ENCODE measurements around the gene NCOA1.
"Not testable (repeated sequence)": the region's sequence is repeated elsewhere in the genome, so short reads cannot be mapped to it uniquely, and the experiment has no call there.

The NCOA1 gene

GRCh38 chr2:24792542-24792873 is 301.5 kb downstream of the NCOA1 start:
- TF ChIP-seq CTCF (IDR thresholded peaks at IDR 0.05; ENCODE audit: control insufficient read depth, insufficient read depth, low read depth, low read length, missing control alignments) = no peak
- no peak for DNase-seq (ENCODE audit: low read depth)
- H3K4me3 ChIP-seq (ENCODE audit: control insufficient read depth, low read depth, low read length) = peak overlapping the region; percentile 87

GRCh38 chr2:24792874-24793760 is 302.1 kb downstream of the NCOA1 start, which contains the start of the genes CENPO and PTRHD1:
Gene CENPO, plus strand, starts transcription at chr2:24793425. Its CDS starts 495 bp downstream, at chr2:24793920.
Gene PTRHD1, minus strand, starts transcription at chr2:24793391. Its CDS starts 14 bp downstream, at chr2:24793377.
- peak within 1 kb of the TSS; percentile 87 for H3K4me3 ChIP-seq (ENCODE audit: control insufficient read depth, low read depth, low read length)
- peak; percentile 68 for TF ChIP-seq CTCF (IDR thresholded peaks at IDR 0.05; ENCODE audit: control insufficient read depth, insufficient read depth, low read depth, low read length, missing control alignments)
- DNase-seq (ENCODE audit: low read depth) = peak; percentile 81

DNA sequence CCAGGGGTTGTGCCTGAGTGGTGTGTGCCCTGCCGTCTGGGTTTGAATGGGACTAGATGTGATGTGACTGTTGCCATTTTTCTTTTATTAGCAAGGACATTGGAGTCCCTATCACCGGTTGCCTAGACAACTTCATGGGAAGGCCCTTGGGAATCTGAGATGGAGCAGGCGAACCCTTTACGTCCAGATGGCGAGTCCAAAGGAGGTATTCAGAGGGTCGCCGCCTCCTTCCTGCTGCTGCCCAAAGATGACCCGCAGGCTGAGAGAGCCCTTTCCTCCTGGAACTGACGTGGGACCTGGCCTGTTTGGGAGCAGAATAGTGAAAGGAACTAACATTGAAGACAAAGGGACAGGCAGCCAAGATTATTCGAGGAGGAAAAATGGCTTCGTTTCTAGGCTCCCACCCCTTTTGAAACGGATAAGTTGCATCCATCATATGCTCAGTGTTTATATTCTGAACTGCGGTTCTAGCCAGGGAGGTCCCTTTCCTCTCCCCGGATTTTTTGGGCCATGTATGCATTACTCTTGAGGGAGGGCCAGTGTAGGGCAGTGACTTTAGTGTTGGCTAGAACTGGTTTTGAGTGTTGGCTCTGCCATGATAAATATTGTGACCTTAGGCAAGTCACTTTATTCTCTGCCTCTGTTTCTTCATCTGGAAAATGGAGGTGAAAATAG is 302.8 kb downstream of the NCOA1 start:
- no peak for TF ChIP-seq CTCF (IDR thresholded peaks at IDR 0.05; ENCODE audit: control insufficient read depth, insufficient read depth, low read depth, low read length, missing control alignments)
- no peak for DNase-seq (ENCODE audit: low read depth)
- peak overlapping the region; percentile 87 for H3K4me3 ChIP-seq (ENCODE audit: control insufficient read depth, low read depth, low read length)

DNA sequence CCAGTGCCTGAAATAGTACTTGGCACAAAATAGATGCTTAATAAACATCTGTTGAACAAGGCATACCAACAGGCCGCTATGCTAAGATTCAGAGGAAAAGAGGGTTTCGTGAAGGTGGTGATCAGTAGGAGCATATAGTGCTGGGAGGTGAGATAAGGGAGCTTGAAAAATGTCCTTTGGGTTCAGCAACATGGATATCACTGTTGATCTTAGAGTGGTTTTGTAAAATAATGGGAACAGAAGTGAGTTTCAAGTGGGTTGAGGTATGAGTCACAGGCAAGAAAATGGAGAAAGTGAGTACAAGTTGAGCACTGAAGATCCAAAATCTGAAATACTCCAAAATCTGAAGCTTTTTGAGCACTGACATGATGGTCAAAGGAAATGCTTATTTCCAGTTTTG is 306.6 kb downstream of the NCOA1 start:
- TF ChIP-seq CTCF (IDR thresholded peaks at IDR 0.05; ENCODE audit: control insufficient read depth, insufficient read depth, low read depth, low read length, missing control alignments) = no peak
- no peak for DNase-seq (ENCODE audit: low read depth)

DNA sequence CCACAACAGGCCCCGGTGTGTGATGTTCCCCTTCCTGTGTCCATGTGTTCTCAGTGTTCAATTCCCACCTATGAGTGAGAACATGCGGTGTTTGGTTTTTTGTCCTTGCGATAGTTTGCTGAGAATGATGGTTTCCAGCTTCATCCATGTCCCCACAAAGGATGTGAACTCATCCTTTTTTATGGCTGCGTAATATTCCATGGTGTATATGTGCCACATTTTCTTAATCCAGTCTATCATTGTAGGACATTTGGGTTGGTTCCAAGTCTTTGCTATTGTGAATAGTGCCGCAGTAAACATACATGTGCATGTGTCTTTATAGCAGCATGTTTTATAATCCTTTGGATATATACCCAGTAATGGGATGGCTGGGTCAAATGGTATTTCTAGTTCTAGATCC is 309.4 kb downstream of the NCOA1 start:
- DNase-seq (ENCODE audit: low read depth); H3K4me3 ChIP-seq (ENCODE audit: control insufficient read depth, low read depth, low read length): not testable (repeated sequence)

More for the DNA sequence above, 306.6 kb downstream of the NCOA1 start:
- H3K4me3 ChIP-seq (ENCODE audit: control insufficient read depth, low read depth, low read length) = no peak overlapping the region

DNA sequence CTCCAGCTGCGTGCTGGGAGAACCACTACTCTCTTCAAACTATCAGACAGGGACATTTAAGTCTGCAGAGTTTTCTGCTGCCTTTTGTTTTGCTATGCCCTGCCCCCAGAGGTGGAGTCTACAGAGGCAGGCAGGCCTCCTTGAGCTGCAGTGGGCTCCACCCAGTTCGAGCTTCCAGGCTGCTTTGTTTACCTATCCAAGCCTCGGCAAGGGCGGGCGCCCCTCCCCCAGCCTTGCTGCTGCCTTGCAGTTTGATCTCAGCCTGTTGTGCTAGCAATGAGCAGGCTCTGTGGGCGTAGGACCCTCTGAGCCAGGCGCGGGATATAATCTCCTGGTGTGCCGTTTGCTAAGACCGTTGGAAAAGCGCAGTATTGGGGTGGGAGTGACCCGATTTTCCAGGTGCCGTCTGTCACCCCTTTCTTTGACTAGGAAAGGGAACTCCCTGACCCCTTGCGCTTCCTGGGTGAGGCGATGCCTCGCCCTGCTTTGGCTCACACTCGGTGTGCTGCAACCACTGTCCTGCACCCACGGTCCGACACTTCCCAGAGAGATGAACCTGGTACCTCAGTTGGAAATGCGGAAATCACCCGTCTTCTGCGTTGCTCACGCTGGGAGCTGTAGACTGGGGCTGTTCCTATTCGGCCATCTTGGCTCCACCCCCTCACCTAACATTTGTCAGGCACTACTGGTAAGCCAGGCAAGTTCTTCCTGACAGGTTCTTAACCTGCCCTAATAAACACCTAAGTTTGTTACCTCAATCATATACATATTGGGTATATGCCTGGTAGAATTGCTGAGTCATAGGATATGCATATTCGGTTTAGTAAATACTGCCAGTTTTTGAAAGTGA is 315.0 kb downstream of the NCOA1 start:
- not testable (repeated sequence) for H3K4me3 ChIP-seq (ENCODE audit: control insufficient read depth, low read depth, low read length); DNase-seq (ENCODE audit: low read depth)

GRCh38 chr2:24806661-24807036 is 315.6 kb downstream of the NCOA1 start:
- H3K4me3 ChIP-seq (ENCODE audit: control insufficient read depth, low read depth, low read length) = no peak overlapping the region
- TF ChIP-seq CTCF (IDR thresholded peaks at IDR 0.05; ENCODE audit: control insufficient read depth, insufficient read depth, low read depth, low read length, missing control alignments) = no peak
- no peak for DNase-seq (ENCODE audit: low read depth)

Data from AG09309 (cell line).